GM12801 (cell line): Measurements from ENCODE around the gene SUV39H1.

Experiments used
- TF ChIP-seq, protein P1 (sequence below): IDR thresholded peaks from one replicate; pipeline ENCODE4 v1.5.1; 2011; ENCODE audit warnings: control low read depth; ENCODE audit not compliant: insufficient read length; ENCODE audit errors: extremely low read depth

SUV39H1 gene

DNA sequence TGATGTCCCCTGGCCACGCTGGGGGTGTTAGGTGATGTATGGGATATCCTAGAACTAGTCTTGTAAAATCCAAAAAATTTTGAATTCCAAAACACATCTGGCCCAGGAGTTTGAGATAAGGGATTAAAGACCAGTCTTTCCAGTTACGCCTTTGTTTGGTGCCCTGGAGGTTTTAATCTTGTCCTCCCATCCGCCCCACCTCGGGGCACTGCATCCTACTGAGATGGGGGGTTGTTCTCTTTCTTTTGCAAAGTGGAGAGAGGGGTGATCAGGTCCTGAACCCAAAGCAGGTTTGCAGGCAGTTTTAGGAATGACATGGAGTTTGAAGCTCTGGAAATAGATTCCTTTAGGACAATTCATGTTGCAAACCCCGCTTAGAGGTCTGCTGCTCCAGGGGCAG is 1.8 kb downstream of the SUV39H1 start:
- TF ChIP-seq, protein P1, sequence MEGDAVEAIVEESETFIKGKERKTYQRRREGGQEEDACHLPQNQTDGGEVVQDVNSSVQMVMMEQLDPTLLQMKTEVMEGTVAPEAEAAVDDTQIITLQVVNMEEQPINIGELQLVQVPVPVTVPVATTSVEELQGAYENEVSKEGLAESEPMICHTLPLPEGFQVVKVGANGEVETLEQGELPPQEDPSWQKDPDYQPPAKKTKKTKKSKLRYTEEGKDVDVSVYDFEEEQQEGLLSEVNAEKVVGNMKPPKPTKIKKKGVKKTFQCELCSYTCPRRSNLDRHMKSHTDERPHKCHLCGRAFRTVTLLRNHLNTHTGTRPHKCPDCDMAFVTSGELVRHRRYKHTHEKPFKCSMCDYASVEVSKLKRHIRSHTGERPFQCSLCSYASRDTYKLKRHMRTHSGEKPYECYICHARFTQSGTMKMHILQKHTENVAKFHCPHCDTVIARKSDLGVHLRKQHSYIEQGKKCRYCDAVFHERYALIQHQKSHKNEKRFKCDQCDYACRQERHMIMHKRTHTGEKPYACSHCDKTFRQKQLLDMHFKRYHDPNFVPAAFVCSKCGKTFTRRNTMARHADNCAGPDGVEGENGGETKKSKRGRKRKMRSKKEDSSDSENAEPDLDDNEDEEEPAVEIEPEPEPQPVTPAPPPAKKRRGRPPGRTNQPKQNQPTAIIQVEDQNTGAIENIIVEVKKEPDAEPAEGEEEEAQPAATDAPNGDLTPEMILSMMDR, result no peak

DNA sequence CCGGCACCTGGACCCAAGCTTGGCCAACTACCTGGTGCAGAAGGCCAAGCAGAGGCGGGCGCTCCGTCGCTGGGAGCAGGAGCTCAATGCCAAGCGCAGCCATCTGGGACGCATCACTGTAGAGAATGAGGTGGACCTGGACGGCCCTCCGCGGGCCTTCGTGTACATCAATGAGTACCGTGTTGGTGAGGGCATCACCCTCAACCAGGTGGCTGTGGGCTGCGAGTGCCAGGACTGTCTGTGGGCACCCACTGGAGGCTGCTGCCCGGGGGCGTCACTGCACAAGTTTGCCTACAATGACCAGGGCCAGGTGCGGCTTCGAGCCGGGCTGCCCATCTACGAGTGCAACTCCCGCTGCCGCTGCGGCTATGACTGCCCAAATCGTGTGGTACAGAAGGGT is 3.7 kb downstream of the SUV39H1 start:
- TF ChIP-seq, protein P1, result no peak

DNA sequence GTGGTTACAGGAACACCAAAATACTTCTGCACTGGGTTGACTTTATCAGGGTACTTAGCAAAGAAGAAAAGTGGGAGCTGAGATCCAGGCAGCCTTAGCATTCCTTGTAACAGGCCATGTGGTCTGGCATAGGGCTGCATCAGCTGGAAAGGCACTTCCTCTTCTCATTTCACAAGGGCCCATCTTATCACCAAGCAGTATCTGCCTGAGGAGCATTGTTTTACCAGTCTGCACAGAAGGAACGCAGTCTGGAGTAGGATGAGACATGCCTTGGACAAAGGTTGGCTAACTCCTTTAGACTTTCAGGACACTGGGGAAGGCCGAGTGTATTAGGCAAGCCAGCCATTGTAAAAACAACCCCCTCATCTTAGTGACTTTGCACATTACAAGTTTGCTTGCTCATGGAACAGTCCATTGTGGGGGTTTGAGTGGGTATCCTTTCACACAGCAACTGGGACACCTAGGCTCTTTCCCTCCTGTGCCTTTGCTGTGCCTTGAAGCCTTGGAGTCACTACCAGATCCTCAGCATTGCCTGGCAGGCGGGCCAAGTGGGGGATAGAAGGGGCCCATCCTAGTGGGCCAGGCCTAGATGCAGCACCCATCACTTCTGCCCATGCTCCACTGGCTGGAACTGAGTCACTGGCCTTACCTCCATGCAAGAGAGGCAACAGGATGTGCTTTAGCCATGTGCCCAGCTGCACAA is 4.6 kb downstream of the SUV39H1 start:
- TF ChIP-seq, protein P1, result no peak

DNA sequence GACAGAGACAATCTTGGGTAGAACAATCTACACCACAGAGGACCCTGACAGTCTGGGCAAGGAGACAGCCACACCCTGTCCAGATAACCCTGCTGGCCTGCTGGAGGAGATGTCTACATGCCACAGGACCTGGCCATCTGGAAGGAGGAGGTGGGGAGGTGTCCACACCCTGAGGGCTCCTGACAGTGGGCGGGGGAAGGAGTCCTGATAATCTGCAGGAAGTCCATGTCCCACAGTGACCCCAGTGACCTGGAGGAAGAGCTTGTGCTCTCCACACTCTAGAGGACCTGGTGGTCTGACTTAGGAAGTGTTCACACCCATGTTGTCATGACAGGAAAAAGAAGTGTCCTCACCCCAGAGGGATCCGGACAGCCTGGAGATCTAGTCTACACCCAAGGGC is 5.5 kb downstream of the SUV39H1 start:
- TF ChIP-seq, protein P1, result no peak

DNA sequence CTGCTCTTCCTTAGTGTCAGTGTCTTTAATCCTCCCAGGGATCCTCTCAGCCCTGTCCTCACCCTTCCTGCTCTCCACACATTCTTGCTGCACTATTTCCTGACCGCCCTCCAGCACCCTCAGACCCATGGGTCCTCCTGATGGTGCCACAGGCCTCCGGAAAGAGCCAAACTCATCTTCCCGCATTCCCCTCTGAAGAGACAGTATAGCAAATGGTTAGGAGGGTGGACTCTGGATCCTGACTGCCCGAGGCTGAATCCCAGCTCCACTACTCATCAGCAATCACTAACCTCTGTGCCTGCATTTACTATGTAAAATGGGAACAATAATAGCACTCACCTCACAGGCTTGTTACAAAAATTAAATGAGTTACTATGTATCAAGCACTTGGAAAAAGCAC is 6.2 kb downstream of the SUV39H1 start:
- TF ChIP-seq, protein P1, result no peak

DNA sequence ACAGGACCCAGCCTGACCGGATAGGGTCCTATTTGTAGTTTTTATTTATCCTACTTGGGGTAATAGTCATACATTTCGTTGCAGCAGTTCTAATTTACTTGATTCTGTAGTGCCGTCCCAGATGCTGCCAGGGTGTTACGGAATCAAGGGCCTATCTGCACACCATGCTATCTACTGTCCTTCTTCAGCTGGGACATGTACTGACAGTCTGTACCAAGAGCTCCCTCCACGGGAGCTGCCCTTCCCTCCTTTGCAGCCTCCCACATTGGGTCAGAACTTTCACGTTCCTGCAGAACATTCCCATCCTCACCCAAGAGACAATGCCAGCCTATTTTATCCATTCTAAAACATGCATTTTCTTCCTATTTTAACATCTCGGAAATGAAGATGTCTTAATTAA is 6.7 kb downstream of the SUV39H1 start:
- TF ChIP-seq, protein P1, result no peak

DNA sequence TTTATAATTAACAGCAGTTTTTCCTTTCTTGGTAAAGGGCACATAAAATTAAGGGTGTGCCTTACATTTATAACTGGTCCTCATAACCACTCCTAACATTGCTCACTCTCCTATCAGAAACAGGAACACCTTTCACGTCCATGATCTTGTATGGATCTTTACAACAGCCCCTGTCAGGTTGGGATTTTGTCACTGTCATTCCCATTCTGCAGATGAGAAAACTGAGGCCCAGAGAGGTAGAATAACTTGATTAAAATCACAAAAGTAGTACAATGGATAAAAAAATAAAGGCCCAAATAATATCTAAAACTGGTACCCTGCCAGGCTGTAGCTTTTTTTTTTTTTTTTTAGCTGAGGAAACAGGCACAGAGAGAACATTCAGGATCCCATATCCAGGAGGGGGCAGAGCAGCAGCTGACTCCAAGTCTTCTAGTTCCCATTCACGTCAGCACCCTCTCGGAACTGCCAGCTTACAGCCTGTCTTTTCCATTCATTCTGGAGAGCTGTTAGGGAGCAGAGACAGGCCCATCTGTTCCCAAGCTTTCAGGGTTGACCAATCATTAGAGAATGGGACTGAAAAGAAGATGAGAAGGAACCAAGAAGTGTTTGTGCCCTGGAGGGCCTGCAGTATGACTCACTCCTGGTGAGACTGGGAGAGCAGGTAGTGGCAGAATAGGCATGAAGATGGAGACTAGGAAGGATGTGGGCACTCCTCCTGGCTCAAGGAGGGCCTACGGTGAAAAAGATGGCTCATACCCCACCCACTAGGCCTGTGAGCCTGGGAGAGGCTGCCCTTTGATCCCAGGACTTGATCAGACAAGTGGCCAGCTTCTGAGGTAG is 7.3 kb downstream of the SUV39H1 start:
- TF ChIP-seq, protein P1, result no peak
